Endothelial cell of umbilical vein (primary cell): ENCODE measurements around the gene SPDEF. TPM values are rescaled to one million over a fixed set of nuclear protein-coding genes. Genes with fewer than 3 reads are reported as not detected.

Experiments used
- BruUV-seq: library from RNA; stranded (reverse); fragments of 400-500 nt; replicated peaks from 2 replicates; lab custom pipeline; 2021; lab: Mats Ljungman, UMichigan
- CTCF ChIA-PET: fragments of 300-600, 350-600 bp; sonication (Branson Sonifier 250); formaldehyde crosslinking; loops from one replicate; lab custom pipeline; 2021; ENCODE audit warnings: antibody characterized with exemption, inconsistent platforms; lab: Charles Lee
- POLR2A ChIA-PET: fragments of 300-600, 350-600 bp; sonication (Branson Sonifier 250); formaldehyde crosslinking; loops from one replicate; lab custom pipeline; 2021; ENCODE audit warnings: antibody characterized with exemption, inconsistent platforms; lab: Charles Lee
- DNase-seq: peaks from one replicate; pipeline ENCODE4 v3.0.0-alpha.2; 2011; ENCODE audit warnings: low read depth, low spot score
- FAIRE-seq: peaks from 2 replicates; lab custom pipeline; 2011; peaks lifted over from hg19 to GRCh38; lab: Jason Lieb, UNC
- H2AFZ ChIP-seq: 2 replicates; pipeline ENCODE4 v1.6.0; 2012; ENCODE audit warnings: low read depth, low read length, control low read depth, inconsistent platforms
- H3K27ac ChIP-seq: 2 replicates; pipeline ENCODE4 v1.5.1; 2011; ENCODE audit warnings: low read depth, mild to moderate bottlenecking, control low read depth, low read length, moderate library complexity; ENCODE audit not compliant: insufficient read depth
- H3K27me3 ChIP-seq, 2 experiments: 2 replicates each; pipeline versions ENCODE4 v1.6.0 to v1.6.1; 2011; ENCODE audit warnings: low read length in 2 of 2, mixed read lengths in 1 of 2; ENCODE audit not compliant: control insufficient read depth in 2 of 2, insufficient read depth in 2 of 2
- H3K36me3 ChIP-seq, 2 experiments: 2 replicates in 1 of 2; 3 replicates in 1 of 2; pipeline ENCODE4 v1.5.1; 2011; ENCODE audit warnings: low read length in 2 of 2, mild to moderate bottlenecking in 1 of 2, moderate library complexity in 1 of 2; ENCODE audit not compliant: control insufficient read depth in 2 of 2, insufficient read depth in 2 of 2; ENCODE audit errors: extremely low read depth in 1 of 2
- H3K4me1 ChIP-seq: 3 replicates; pipeline ENCODE4 v1.5.1; 2011; ENCODE audit warnings: mild to moderate bottlenecking, low read length; ENCODE audit not compliant: control insufficient read depth, insufficient read depth; ENCODE audit errors: extremely low read depth
- H3K4me2 ChIP-seq: 2 replicates; pipeline ENCODE4 v1.6.1; 2011; ENCODE audit warnings: low read length, control low read depth, mixed read lengths; ENCODE audit not compliant: insufficient read depth
- H3K4me3 ChIP-seq, 3 experiments: fragments of 200-600 bp in 1 of 3; sonication (generic), shearing (Covaris generic) in 1 of 3; replicated peaks in 1 of 3; 2 replicates each; pipeline ENCODE4 v1.5.1; 2011 to 2016; ENCODE audit warnings: control low read depth in 3 of 3, low read length in 3 of 3, mild to moderate bottlenecking in 2 of 3, inconsistent platforms in 1 of 3, low read depth in 1 of 3, moderate library complexity in 1 of 3; ENCODE audit not compliant: insufficient read depth in 1 of 3
- H3K79me2 ChIP-seq: 2 replicates; pipeline ENCODE4 v1.6.0; 2012; ENCODE audit warnings: low read length, inconsistent platforms; ENCODE audit not compliant: control insufficient read depth, insufficient read depth
- H3K9ac ChIP-seq: replicated peaks from 2 replicates; pipeline ENCODE3; 2011; ENCODE audit warnings: low read length, control low read depth; ENCODE audit not compliant: insufficient read depth; ENCODE audit errors: extremely low read depth
- H3K9me1 ChIP-seq: replicated peaks from 3 replicates; pipeline ENCODE4 v1.6.0; 2011; ENCODE audit warnings: mild to moderate bottlenecking, low read length; ENCODE audit not compliant: control insufficient read depth, insufficient read depth; ENCODE audit errors: extremely low read depth
- H3K9me3 ChIP-seq: replicated peaks from 2 replicates; pipeline ENCODE4 v1.5.1; 2012; ENCODE audit warnings: low read length, inconsistent platforms; ENCODE audit not compliant: control insufficient read depth, insufficient read depth
- H4K20me1 ChIP-seq: replicated peaks from 2 replicates; pipeline ENCODE3; 2011; ENCODE audit warnings: mild to moderate bottlenecking, low read length; ENCODE audit not compliant: control insufficient read depth, insufficient read depth; ENCODE audit errors: extremely low read depth
- EZH2 ChIP-seq: IDR thresholded peaks from 2 replicates; pipeline ENCODE4 v1.6.1; 2012; ENCODE audit warnings: borderline replicate concordance, low read depth, mild to moderate bottlenecking, moderate library complexity, low read length, inconsistent platforms; ENCODE audit not compliant: severe bottlenecking
- FOS ChIP-seq: IDR thresholded peaks from 2 replicates; pipeline ENCODE4 v1.6.1; 2011; ENCODE audit warnings: mild to moderate bottlenecking, low read length, moderate library complexity, borderline replicate concordance; ENCODE audit not compliant: insufficient read depth
- GATA2 ChIP-seq: IDR thresholded peaks from 2 replicates; pipeline ENCODE4 v1.7.0; 2011; ENCODE audit warnings: low read depth, mild to moderate bottlenecking, moderate library complexity, mixed read lengths, low read length; ENCODE audit not compliant: insufficient read length, insufficient read depth
- JUN ChIP-seq: IDR thresholded peaks from 2 replicates; pipeline ENCODE4 v1.6.1; 2011; ENCODE audit warnings: borderline replicate concordance, low read depth; ENCODE audit not compliant: insufficient read length, insufficient read depth
- MYC ChIP-seq: IDR thresholded peaks from one replicate; pipeline ENCODE4 v1.6.1; 2011; ENCODE audit warnings: mild to moderate bottlenecking, low read depth, low read length
- POLR2A ChIP-seq: IDR thresholded peaks from 2 replicates; pipeline ENCODE4 v1.6.1; 2012; ENCODE audit warnings: low read depth, mild to moderate bottlenecking, control low read depth, low read length
- POLR2AphosphoS5 ChIP-seq: IDR thresholded peaks from 2 replicates; pipeline ENCODE4 v1.6.1; 2012; ENCODE audit warnings: low read depth, mild to moderate bottlenecking, control low read depth, low read length, moderate library complexity; ENCODE audit not compliant: insufficient read depth
- dilution Hi-C: fragments of 300-500 bp; cut with MboI; formaldehyde crosslinking; loops from one replicate; pipeline ENCODE4 v1.15.0; 2019; ENCODE audit warnings: low sequenced_read_pairs; ENCODE audit not compliant: extremely low pct_ligation_motif_present
- intact Hi-C: fragments of 100-400 bp; cut with micrococcal nuclease; formaldehyde crosslinking; loops from one replicate; pipeline ENCODE4 v1.10.0; 2022
- polyA plus RNA-seq, 4 experiments: library from polyadenylated mRNA; depleted of rRNA in 3 of 4; stranded (reverse) in 3 of 4; unstranded in 1 of 4; fragments of >200 nt; gene quantifications; 2 replicates each; pipeline versions ENCODE4 v1.2.1 to v1.2.3, GENCODE V29; 2011 to 2012; ENCODE audit warnings: missing spikeins in 1 of 4
- total RNA-seq: library from RNA; stranded (reverse); gene quantifications from 2 replicates; pipeline ENCODE4 v1.2.3, GENCODE V29; 2021
- TF ChIP-seq, protein P1 (sequence below), 2 donors: IDR thresholded peaks; 1 replicate in 1 of 2; 2 replicates in 1 of 2; pipeline ENCODE4 v1.5.1; 2011; ENCODE audit warnings: low read length in 2 of 2, mild to moderate bottlenecking in 2 of 2, moderate library complexity in 2 of 2, control low read depth in 1 of 2, inconsistent platforms in 1 of 2, low read depth in 1 of 2; ENCODE audit not compliant: insufficient read depth in 1 of 2; ENCODE audit errors: extremely low read depth in 1 of 2
- TF ChIP-seq, protein P2 (sequence below): IDR thresholded peaks from 2 replicates; pipeline ENCODE4 v1.6.1; 2011; ENCODE audit not compliant: insufficient read depth, insufficient read length

Gene SPDEF
- total and polyA plus RNA-seq, 2 donors (not counting 3 experiments of a cell fraction or from before 2014, with no cell fraction given): not detected

DNA sequence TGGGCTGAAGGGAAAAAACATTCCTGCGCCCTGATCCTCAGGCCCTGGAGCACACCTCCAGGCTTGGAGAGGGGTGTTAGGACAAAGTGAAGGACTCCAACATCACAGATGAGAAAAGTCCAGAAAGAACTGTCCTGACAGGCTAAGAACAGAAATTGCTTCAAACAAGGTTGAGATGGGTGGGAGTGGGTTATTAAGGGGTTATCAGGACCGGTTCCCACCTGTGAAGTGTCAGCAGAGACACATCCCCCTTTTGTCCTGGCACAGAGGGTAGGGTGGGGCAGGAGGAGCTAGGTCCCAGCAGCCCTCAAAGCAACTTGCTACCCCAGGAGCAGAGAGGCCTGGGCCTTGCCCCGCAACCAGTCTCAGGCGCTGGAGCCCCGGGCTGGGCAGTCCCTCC lies 3.5 kb downstream of the SPDEF start:
- TF ChIP-seq, protein P1, sequence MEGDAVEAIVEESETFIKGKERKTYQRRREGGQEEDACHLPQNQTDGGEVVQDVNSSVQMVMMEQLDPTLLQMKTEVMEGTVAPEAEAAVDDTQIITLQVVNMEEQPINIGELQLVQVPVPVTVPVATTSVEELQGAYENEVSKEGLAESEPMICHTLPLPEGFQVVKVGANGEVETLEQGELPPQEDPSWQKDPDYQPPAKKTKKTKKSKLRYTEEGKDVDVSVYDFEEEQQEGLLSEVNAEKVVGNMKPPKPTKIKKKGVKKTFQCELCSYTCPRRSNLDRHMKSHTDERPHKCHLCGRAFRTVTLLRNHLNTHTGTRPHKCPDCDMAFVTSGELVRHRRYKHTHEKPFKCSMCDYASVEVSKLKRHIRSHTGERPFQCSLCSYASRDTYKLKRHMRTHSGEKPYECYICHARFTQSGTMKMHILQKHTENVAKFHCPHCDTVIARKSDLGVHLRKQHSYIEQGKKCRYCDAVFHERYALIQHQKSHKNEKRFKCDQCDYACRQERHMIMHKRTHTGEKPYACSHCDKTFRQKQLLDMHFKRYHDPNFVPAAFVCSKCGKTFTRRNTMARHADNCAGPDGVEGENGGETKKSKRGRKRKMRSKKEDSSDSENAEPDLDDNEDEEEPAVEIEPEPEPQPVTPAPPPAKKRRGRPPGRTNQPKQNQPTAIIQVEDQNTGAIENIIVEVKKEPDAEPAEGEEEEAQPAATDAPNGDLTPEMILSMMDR (IDR thresholded peaks at IDR 0.05; ENCODE audit: extremely low read depth in 1 of 2, insufficient read depth in 1 of 2, low read depth in 1 of 2, low read length in 2 of 2): no peak
- TF ChIP-seq, protein P2, sequence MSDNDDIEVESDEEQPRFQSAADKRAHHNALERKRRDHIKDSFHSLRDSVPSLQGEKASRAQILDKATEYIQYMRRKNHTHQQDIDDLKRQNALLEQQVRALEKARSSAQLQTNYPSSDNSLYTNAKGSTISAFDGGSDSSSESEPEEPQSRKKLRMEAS: no peak
- no peak for TF ChIP-seq EZH2
- TF ChIP-seq FOS: no peak
- no peak for TF ChIP-seq POLR2A
- no peak for TF ChIP-seq MYC
- no peak for TF ChIP-seq GATA2
- no peak for TF ChIP-seq JUN
- TF ChIP-seq POLR2AphosphoS5: no peak

More for the DNA sequence above, 3.5 kb downstream of the SPDEF start:
- intact Hi-C loops: no loop called here
- dilution Hi-C loops: no loop called here
- no peaks in the 10 kb centered on the region for H3K4me1 ChIP-seq
- BruUV-seq: no TSS peak
- FAIRE-seq: no peak
- no peak overlapping the region for H3K27ac ChIP-seq
- H3K36me3 ChIP-seq: no peaks in the 10 kb centered on the region
- H4K20me1 ChIP-seq: no peaks in the 10 kb centered on the region
- H3K9me1 ChIP-seq: no peaks in the 10 kb centered on the region
- no peak overlapping the region for H2AFZ ChIP-seq
- ChIA-PET POLR2A (no interaction called here), CTCF (no interaction called here)
- no peak overlapping the region for H3K4me3 ChIP-seq
- no peak overlapping the region for H3K4me2 ChIP-seq
- no peak for DNase-seq
- H3K79me2 ChIP-seq: no peaks in the 10 kb centered on the region
- H3K9ac ChIP-seq: no peak overlapping the region
- no peaks in the 10 kb centered on the region for H3K9me3 ChIP-seq
- H3K27me3 ChIP-seq: no peaks in the 10 kb centered on the region
